ENCODE measurements around the gene NCAPD3. TPM values are rescaled to one million over a fixed set of nuclear protein-coding genes. Genes with fewer than 3 reads are reported as not detected.

Gene NCAPD3
- total and polyA plus RNA-seq, 2 of the 13 experiments (the other 11 are each of a cell fraction or from before 2014, with no cell fraction given) = 20.7 to 25.6 TPM

GRCh38 chr11:134200688-134201087 lies 23.1 kb downstream of the NCAPD3 start:
- H3K79me2 ChIP-seq (ENCODE audit: insufficient read depth, low read length) = no peaks in the 10 kb centered on the region
- H3K27me3 ChIP-seq (ENCODE audit: control insufficient read depth in 1 of 2, insufficient read depth in 2 of 2, low read length in 2 of 2) = no peaks in the 10 kb centered on the region
- WGBS (ENCODE audit: low lambda C conversion rate) = 98% methylated on average over 6 of the region's 6 CpGs
- no peak overlapping the region for H2AFZ ChIP-seq (ENCODE audit: low read length)
- no peak overlapping the region for H3K4me2 ChIP-seq (ENCODE audit: low read depth, low read length)
- no peak for TF ChIP-seq MLX (CRISPR knock-in tag; IDR thresholded peaks at IDR 0.05)
- DNase-seq (ENCODE audit: low spot score) (no peak), FAIRE-seq (no peak), ATAC-seq (no peak)
- H4K20me1 ChIP-seq (ENCODE audit: insufficient read depth, low read length) = no peaks in the 10 kb centered on the region
- ChIA-PET CTCF (ENCODE audit: low intra/inter-chr PET ratio, low total read pairs) (no interaction called here), POLR2A (no interaction called here)
- peaks cover 10 to 67% of the 10 kb centered on the region in 2 experiments; a peak in 4 of 5 replicates for H3K36me3 ChIP-seq (replicated peaks in 1 of 2; ENCODE audit: control insufficient read depth in 1 of 2, insufficient read depth in 2 of 2, low read length in 2 of 2)
- no peak overlapping the region for H3K4me3 ChIP-seq (replicated peaks in 1 of 3; ENCODE audit: insufficient read depth in 1 of 3, low read depth in 2 of 3, low read length in 3 of 3)
- no peaks in the 10 kb centered on the region for H3K4me1 ChIP-seq (ENCODE audit: insufficient read depth, low read length)
- H3K9ac ChIP-seq (ENCODE audit: insufficient read depth, low read depth, low read length) = no peak overlapping the region
- in situ Hi-C loops (cut with HindIII; ENCODE audit: extremely low pct_ligation_motif_present, low pct_unique_long_range_greater_than_20kb) (no loop called here), intact Hi-C loops (cut with micrococcal nuclease; ENCODE audit: unreplicated experiment) (no loop called here)
- BruUV-seq (replicated peaks) = no TSS peak
- H3K9me3 ChIP-seq (ENCODE audit: low read length) = no peaks in the 10 kb centered on the region
- H3K27ac ChIP-seq (ENCODE audit: extremely low read length, insufficient read depth, low read length) = no peak overlapping the region

GRCh38 chr11:134199531-134199930 lies 24.2 kb downstream of the NCAPD3 start:
- BruUV-seq (replicated peaks) = no TSS peak
- FAIRE-seq (no peak), ATAC-seq (no peak), DNase-seq (ENCODE audit: low spot score) (no peak)
- H2AFZ ChIP-seq (ENCODE audit: low read length) = no peak overlapping the region
- 97% methylated on average over 9 of the region's 9 CpGs for WGBS (ENCODE audit: low lambda C conversion rate)
- in situ Hi-C loops (cut with HindIII; ENCODE audit: extremely low pct_ligation_motif_present, low pct_unique_long_range_greater_than_20kb) = no loop called here
- H3K4me3 ChIP-seq (replicated peaks in 1 of 3; ENCODE audit: insufficient read depth in 1 of 3, low read depth in 2 of 3, low read length in 3 of 3) = no peak overlapping the region
- H4K20me1 ChIP-seq (ENCODE audit: insufficient read depth, low read length) = no peaks in the 10 kb centered on the region
- H3K9ac ChIP-seq (ENCODE audit: insufficient read depth, low read depth, low read length) = no peak overlapping the region
- H3K4me2 ChIP-seq (ENCODE audit: low read depth, low read length) = no peak overlapping the region
- no peaks in the 10 kb centered on the region for H3K79me2 ChIP-seq (ENCODE audit: insufficient read depth, low read length)
- no peaks in the 10 kb centered on the region for H3K4me1 ChIP-seq (ENCODE audit: insufficient read depth, low read length)
- ChIA-PET CTCF (ENCODE audit: low intra/inter-chr PET ratio, low total read pairs) (no interaction called here), POLR2A (interaction anchor here (0.8 kb wide), 1 partner anchor 25 kb away, joined by 4 read pairs; the partner anchor contains the start of gene VPS26B)
- no peak for TF ChIP-seq TCF12 (IDR thresholded peaks at IDR 0.05)
- no peak for TF ChIP-seq TCF12 (CRISPR knock-in tag; IDR thresholded peaks at IDR 0.05)
- TF ChIP-seq SP4 (CRISPR knock-in tag; IDR thresholded peaks at IDR 0.05) = no peak
- TF ChIP-seq ZNF180 (CRISPR knock-in tag; IDR thresholded peaks at IDR 0.05; ENCODE audit: borderline replicate concordance, low read depth) = no peak
- no peak for TF ChIP-seq ZMAT5 (CRISPR knock-in tag; IDR thresholded peaks at IDR 0.05; ENCODE audit: borderline replicate concordance, low read depth)
- no peak overlapping the region for H3K27ac ChIP-seq (ENCODE audit: extremely low read length, insufficient read depth, low read length)
- H3K9me3 ChIP-seq (ENCODE audit: low read length) = no peaks in the 10 kb centered on the region
- H3K27me3 ChIP-seq (ENCODE audit: control insufficient read depth in 1 of 2, insufficient read depth in 2 of 2, low read length in 2 of 2) = no peaks in the 10 kb centered on the region
- intact Hi-C loops (cut with micrococcal nuclease; ENCODE audit: unreplicated experiment) = no loop called here
- peaks cover 12 to 58% of the 10 kb centered on the region in 2 experiments; a peak in 4 of 5 replicates for H3K36me3 ChIP-seq (replicated peaks in 1 of 2; ENCODE audit: control insufficient read depth in 1 of 2, insufficient read depth in 2 of 2, low read length in 2 of 2)
